Skin epidermis (tissue), 12 donors: ENCODE results near the gene AURKA.
"Not testable (repeated sequence)": the region's sequence is repeated elsewhere in the genome, so short reads cannot be mapped to it uniquely, and the experiment has no call there.

Experiments
- H3K27ac ChIP-seq, 21 experiments: fragments of 200-600 bp; sonication (generic) in 11 of 21; one replicate each; pipeline ENCODE4 v1.5.0; 2020; ENCODE audit warnings: mild to moderate bottlenecking in 3 of 21, inconsistent platforms in 2 of 21, moderate library complexity in 2 of 21
- H3K4me3 ChIP-seq, 7 experiments: fragments of 200-600 bp; sonication (generic) in 2 of 7; one replicate each; pipeline ENCODE4 v1.5.0; 2020; ENCODE audit warnings: inconsistent platforms in 2 of 7, mild to moderate bottlenecking in 2 of 7, moderate library complexity in 1 of 7

AURKA gene

GRCh38 chr20:56422824-56423189, 30.8 kb upstream of the AURKA start:
- H3K27ac ChIP-seq = peak overlapping the region in 6 of 21 experiments; percentile 13 to 61 (median 30)
- no peak overlapping the region for H3K4me3 ChIP-seq

- peak overlapping the region in 8 of 21 experiments; percentile 5 to 61 (median 42) for H3K27ac ChIP-seq
Observed at GRCh38 chr20:56422076-56422823, 30.2 kb upstream of the AURKA start.

GRCh38 chr20:56420940-56421688, 29.1 kb upstream of the AURKA start:
- Histone ChIP-seq H3K4me3 (no peak overlapping the region), H3K27ac (peak overlapping the region in 2 of 21 experiments; percentile 9 to 43)

More at GRCh38 chr20:56422076-56422823, 30.2 kb upstream of the AURKA start:
- no peak overlapping the region for H3K4me3 ChIP-seq

- Histone ChIP-seq H3K27ac (peak overlapping the region in 7 of 21 experiments; percentile 27 to 77 (median 59)), H3K4me3 (no peak overlapping the region)
Observed at GRCh38 chr20:56420028-56420427, 28.0 kb upstream of the AURKA start.

GRCh38 chr20:56418385-56418861, 26.4 kb upstream of the AURKA start:
- Histone ChIP-seq H3K27ac (peak overlapping the region in 18 of 21 experiments; percentile 19 to 78 (median 62)), H3K4me3 (no peak overlapping the region)

GRCh38 chr20:56417911-56418310, 25.9 kb upstream of the AURKA start:
- Histone ChIP-seq H3K4me3 (no peak overlapping the region), H3K27ac (peak overlapping the region in 17 of 21 experiments; percentile 19 to 78 (median 65))

- no peak overlapping the region for H3K4me3 ChIP-seq
- H3K27ac ChIP-seq = peak overlapping the region in 6 of 21 experiments; percentile 12 to 77 (median 70)
Observed at GRCh38 chr20:56417402-56417801, 25.4 kb upstream of the AURKA start.

- H3K4me3 ChIP-seq = peak overlapping the region in 1 of 7 experiments; percentile 0
- peak overlapping the region in 3 of 21 experiments; percentile 27 to 40 (median 37) for H3K27ac ChIP-seq
Observed at GRCh38 chr20:56414842-56415765, 23.1 kb upstream of the AURKA start.

GRCh38 chr20:56412949-56413348, 20.9 kb upstream of the AURKA start:
- H3K4me3 ChIP-seq = peak overlapping the region in 5 of 7 experiments; percentile 11 to 29 (median 17)
- peak overlapping the region in 15 of 21 experiments; percentile 12 to 85 (median 62) for H3K27ac ChIP-seq

- Histone ChIP-seq H3K4me3 (peak overlapping the region in 6 of 7 experiments; percentile 6 to 29 (median 15)), H3K27ac (peak overlapping the region in 17 of 21 experiments; percentile 18 to 85 (median 63))
Observed at GRCh38 chr20:56412473-56412790, 20.4 kb upstream of the AURKA start.

- H3K4me3 ChIP-seq = peak within 1 kb of the TSS in 6 of 7 experiments; percentile 6 to 29 (median 15)
Observed at GRCh38 chr20:56411759-56412472, 19.9 kb upstream of the AURKA start, which contains the start of gene CASS4. Gene CASS4, plus strand, starts transcription at chr20:56412260. Its CDS starts 199 bp downstream, at chr20:56412459.

GRCh38 chr20:56411287-56411686, 19.3 kb upstream of the AURKA start:
- not testable (repeated sequence) for H3K4me3 ChIP-seq
- peak overlapping the region in 18 of 21 experiments; percentile 18 to 85 (median 63) for H3K27ac ChIP-seq

More at GRCh38 chr20:56411759-56412472, 19.9 kb upstream of the AURKA start, which contains the start of gene CASS4:
- H3K27ac ChIP-seq = peak within 1 kb of the TSS in 19 of 21 experiments; percentile 18 to 85 (median 63)

- Histone ChIP-seq H3K4me3 (no peak overlapping the region), H3K27ac (peak overlapping the region in 1 of 21 experiments; percentile 19)
Observed at GRCh38 chr20:56409956-56410355, 17.9 kb upstream of the AURKA start.

GRCh38 chr20:56409521-56409920, 17.5 kb upstream of the AURKA start:
- Histone ChIP-seq H3K4me3 (no peak overlapping the region), H3K27ac (peak overlapping the region in 1 of 21 experiments; percentile 19)

GRCh38 chr20:56406910-56407309, 14.9 kb upstream of the AURKA start:
- Histone ChIP-seq H3K4me3 (no peak overlapping the region), H3K27ac (no peak overlapping the region)

GRCh38 chr20:56405356-56405755, 13.3 kb upstream of the AURKA start:
- not testable (repeated sequence) for H3K4me3 ChIP-seq, H3K27ac ChIP-seq

- Histone ChIP-seq H3K27ac (no peak overlapping the region), H3K4me3 (no peak overlapping the region)
Observed at GRCh38 chr20:56403465-56403864, 11.4 kb upstream of the AURKA start.

- H3K27ac ChIP-seq = peak overlapping the region in 1 of 21 experiments; percentile 1
Observed at GRCh38 chr20:56400001-56400640, 8.1 kb upstream of the AURKA start.

More at GRCh38 chr20:56400001-56400640, 8.1 kb upstream of the AURKA start:
- no peak overlapping the region for H3K4me3 ChIP-seq
